ENCODE measurements around the gene ANAPC2.

The ANAPC2 gene

DNA sequence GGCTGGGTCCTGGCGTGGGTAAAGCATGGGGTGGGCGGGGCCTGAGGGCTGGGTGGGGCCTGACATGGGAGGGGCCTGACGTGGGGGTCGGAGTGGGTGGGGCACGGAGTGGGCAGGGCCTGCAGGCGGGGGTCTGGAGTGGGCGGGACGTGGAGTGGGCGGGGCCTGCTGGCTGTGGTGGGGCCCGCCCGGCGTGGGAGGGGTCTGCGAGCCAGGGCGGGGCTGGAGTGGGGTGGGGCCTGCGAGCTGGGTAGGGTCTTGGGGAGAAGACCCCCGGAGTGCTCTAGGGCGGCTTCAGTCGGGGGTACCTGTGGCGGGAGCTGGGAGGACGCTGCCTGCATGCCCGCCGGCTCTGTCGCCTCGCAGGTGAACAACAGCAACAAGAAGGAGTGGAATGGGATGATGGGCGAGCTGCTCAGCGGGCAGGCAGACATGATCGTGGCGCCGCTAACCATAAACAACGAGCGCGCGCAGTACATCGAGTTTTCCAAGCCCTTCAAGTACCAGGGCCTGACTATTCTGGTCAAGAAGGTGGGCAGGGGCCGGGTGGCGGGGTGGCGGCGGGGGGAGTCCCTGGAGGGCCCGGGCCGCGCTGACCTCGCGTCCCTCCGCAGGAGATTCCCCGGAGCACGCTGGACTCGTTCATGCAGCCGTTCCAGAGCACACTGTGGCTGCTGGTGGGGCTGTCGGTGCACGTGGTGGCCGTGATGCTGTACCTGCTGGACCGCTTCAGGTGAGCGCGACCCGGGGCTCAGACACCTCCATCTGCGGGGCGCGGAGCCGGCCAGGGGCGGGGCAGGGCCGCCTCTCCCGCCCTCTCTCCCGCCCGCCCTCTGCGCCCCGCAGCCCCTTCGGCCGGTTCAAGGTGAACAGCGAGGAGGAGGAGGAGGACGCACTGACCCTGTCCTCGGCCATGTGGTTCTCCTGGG, 26.5 kb downstream of the ANAPC2 start:
- no peak for DNase-seq (ENCODE audit: low read depth)

DNA sequence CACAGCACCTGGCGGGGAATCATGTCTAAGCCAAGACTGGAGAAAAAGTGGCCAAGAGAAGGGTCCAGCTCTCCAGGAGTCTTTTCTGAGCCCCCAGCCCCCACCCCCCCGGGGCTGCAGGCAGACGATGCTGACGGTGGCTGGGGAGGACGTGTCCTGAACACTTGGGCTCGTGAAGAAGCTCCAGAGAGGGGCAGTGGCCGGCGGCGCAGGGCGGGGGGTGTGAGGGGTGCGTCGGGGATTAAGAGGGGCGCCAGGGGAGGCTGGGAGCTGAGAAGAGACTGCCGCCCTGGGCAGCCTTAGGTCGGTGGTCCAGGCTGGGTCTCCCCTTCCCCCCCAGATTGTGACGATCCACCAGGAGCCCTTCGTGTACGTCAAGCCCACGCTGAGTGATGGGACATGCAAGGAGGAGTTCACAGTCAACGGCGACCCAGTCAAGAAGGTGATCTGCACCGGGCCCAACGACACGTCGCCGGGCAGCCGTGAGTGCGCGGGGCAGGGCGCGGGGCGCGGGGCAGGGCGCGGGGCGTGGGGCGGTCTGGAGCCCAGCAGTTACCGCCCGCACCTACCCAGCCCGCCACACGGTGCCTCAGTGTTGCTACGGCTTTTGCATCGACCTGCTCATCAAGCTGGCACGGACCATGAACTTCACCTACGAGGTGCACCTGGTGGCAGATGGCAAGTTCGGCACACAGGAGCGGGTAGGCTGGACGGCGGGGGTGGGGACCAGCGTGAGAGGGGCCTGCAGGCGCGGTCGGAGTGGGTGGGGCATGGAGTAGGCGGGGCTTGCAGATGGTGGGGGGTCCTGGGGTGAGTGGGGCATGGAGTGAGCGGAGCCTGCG, 27.4 kb downstream of the ANAPC2 start:
- DNase-seq (ENCODE audit: low read depth) = no peak

DNA sequence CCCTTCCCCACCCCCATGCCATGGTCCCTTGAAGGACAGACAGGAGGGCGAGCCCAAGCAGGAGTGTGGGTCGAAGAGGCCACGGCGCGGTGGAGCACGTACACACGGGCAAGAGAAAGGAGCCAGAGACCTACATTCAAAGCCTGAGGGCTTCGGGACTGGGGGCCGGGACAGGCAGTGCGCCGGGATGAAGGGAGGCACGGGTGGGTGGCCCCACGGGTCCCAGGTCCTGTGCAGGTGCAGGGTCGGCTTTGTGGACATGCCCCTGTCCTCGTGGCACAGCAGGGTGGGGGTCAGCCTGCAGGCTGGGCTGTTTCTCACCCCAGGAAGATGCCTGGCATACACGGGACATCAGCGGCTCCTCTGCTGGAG, 28.3 kb downstream of the ANAPC2 start:
- no peak for DNase-seq (ENCODE audit: low read depth)

DNA sequence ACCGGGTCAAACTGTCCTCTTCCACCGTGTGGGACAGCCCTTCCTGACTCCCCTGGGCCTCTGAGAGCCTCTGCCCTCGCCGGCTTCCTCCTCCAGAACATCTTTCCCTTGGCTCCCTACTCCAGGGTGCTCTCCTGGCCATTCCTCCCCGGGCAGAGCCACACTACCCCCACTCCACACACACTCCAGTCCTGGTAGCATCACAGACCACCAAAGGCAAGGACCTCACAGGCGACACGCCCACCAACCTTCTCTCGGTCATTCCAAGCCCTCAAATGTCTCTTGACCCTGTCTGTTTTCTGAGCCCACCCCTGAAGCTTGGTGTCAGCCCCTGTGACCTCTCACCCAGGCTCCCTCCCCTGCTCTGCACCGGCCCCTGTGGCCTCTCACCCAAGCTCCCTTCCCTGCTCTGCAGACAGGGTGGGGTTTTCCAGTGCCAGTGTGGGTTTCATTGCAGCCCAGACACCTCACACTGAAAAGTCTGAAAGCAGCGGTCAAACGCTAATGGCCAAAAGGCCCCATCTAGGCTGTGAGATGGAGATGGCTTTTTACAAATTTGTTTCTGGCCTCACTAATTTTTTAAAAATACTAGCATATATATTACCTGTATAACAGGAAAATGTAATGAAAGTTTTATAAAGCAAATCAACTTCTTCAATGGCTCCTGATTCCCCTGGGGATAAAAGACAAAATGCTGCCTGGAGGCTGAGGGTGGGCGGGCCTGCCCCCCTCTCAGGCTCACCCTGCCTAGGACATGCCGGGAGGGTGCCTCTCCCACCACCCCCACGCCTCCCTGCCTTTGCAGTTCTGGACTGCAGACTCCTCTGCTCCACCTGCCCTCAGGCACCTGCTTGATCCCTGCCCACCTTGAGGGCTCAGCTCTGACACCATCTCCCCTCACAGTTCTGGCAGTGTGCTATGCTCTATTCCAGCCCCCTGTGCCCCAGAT, 29.0 kb downstream of the ANAPC2 start:
- no peak for DNase-seq (ENCODE audit: low read depth)

DNA sequence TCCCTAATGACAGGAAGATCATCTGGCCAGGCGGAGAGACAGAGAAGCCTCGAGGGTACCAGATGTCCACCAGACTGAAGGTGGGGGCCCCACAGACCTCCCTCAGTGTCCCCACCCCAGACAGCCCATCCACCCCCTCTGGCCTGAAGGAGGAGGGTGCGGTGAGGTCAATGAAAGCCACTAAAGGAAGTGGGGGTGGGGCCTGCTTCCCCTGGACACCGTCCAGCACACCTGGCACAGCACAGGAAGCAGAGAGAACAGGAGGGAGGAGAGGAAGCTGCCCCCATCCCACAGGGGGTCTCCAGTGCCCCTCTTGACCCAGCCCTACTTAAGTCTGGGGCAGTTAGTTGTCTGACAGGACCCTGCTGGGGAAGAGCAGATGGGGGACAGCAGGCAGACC, 29.7 kb downstream of the ANAPC2 start:
- DNase-seq (ENCODE audit: low read depth) = no peak

DNA sequence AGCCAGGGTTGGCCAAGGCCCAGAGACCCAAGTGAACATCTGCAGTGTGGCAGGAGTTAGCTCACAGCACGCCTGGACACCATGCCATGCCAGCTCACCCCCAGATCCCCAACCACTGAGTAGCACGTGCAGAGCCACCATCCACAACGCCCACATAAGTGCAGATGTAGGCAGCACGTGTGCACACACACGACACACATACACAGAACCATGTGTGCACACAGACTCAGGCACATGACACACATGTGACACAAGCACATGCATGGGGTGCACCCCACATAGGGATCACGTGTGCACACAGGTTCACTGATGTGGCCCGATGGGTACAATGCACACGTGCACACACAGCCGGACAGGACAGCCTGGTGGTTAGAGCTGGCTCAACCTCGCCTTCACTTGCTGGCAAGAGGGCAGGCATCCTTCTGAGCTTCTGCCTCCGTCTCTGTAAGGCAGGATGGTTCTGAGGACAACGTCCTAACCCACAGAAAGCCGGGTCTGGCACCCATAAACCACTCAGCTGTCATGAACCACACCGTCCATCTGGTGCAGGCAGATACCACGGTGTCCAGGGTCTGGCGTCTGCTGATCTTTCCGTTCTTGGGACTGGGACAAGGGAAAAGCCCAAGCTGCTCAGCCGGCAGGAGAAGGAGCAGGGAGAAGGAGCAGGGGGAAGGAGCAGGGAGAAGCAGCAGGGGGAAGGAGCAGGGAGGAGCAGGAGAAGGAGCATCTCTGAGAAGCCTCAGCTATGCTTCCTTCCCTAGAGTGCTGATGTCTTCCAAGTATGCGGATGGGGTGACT, 30.5 kb downstream of the ANAPC2 start:
- no peak for DNase-seq (ENCODE audit: low read depth)

DNA sequence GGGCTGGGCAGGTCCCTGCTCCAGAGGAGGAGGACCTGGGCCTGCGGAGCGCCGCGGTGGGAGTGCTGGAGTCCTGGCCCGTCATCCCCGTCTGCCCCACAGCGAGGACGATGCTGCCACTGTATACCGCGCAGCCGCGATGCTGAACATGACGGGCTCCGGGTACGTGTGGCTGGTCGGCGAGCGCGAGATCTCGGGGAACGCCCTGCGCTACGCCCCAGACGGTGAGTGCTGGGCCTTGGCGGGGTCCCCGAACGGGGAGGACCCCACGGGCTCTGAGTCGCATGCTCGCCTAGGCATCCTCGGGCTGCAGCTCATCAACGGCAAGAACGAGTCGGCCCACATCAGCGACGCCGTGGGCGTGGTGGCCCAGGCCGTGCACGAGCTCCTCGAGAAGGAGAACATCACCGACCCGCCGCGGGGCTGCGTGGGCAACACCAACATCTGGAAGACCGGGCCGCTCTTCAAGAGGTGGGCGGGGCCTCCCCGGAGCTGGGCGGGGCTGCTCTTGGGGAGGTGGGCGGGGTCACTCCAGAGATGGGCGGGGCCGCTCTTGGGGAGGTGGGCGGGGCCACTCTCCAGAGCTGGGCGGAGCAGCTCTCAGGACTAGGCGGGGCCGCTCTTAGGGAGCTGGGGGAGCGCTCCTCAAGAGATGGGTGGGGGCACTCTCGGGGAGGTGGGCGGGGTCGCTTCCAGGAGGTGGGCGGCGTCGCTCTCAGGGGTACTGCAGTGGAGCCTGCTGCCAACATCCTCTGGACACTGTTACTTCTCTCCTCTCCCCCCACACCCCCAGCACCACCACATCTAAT, 31.6 kb downstream of the ANAPC2 start:
- no peak for DNase-seq (ENCODE audit: low read depth)

DNA sequence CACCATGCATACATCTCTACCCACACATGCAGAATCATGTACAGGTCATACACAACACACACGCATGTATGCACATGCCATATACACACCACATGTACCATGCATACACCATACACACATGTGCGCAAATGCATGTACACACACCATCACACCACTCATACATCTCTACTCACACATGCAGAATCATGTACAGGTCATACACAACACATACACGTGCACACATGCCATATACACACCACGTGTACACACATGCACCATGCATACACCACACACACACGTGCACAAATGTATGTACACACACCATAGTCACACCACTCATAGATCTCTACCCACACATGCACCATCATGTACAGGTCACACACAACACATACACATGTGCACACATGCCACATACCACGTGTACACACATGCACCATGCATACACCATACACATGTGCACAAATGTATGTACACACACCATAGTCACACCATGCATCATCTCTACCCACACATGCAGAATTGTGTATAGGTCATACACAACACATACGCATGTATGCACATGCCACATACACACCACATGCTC, 35.4 kb downstream of the ANAPC2 start:
- no peak for DNase-seq (ENCODE audit: low read depth)

DNA sequence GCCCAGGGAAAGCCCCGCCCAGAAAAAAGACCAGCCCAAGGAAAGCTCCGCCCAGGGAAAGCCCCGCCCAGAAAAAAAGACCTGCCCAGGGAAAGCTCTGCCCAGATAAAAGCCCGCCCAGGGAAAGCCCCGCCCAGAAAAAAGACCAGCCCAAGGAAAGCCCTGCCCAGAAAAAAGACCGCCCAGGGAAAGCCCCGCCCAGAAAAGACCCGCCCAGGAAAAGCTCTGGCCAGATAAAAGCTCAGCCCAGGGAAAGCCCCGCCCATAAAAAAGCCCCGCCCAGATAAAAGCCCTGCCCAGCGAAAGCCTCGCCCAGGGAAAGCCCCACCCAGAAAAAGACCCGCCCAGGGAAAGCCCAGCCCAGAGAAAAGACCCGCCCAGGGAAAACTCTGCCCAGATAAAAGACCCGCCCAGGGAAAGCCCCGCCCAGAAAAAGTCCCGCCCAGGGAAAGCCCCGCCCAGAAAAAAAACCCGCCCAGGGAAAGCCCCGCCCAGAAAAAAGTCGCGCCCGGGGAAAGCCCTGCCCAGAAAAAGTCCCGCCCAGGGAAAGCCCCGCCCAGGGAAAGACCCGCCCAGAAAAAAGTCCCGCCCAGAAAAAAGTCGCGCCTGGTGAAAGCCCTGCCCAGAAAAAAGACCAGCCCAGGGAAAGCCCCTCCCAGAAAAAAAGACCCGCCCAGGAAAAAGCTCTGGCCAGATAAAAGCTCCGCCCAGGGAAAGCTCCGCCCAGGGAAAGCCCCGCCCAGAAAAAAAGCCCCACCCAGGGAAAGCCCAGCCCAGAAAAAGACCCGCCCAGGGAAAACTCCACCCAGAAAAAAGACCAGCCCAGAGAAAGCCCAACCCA, 37.5 kb downstream of the ANAPC2 start:
- DNase-seq (ENCODE audit: low read depth) = no peak

DNA sequence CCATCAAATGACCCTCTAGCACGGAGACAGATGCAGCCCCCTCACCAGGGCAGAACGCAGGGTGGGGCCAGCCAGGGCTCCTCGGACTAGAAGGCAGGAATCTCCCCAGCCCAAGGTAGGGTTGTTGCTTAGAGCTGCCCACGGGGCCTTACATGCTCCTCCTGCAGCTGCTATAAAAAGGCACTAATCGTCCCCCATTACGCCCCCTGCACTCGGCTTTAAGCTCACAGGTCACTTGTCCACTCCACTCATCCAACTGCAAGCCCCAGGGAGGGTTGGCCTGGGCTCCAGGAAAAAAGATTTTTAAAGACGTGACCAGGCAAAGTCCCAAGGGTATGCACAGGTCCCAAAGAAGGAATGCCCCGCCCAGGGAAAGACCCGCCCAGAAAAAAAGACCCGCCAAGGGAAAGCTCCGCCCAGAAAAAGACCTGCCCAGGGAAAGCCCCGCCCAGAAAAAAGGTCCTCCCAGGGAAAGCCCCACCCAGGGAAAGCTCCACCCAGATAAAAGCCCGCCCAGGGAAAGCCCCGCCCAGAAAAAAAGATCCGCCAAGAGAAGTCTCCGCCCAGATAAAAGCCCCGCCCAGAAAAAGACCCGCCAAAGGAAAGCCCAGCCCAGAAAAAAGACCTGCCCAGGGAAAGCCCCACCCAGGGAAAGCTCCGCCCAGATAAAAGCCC, 38.3 kb downstream of the ANAPC2 start:
- DNase-seq (ENCODE audit: low read depth) = no peak

DNA sequence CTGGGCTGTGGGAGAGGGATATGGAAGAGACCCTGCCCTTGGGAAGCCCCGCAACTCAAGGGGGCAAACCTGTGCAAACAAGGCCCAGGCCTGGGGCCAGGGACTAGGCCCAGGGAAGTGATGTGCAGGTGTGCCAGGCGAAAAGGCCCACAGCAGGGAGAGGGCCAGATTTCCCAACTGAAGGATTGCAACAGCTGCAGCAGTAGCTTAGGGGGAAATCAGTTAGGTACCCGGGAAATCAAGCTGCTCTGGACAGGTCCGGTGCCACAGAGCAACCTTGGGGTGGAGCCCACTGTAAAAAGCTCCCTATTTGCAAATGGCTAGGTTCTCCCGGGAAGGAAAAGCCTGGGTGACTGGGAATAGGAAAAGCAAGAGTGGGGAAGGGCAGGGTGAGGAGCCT, 39.0 kb downstream of the ANAPC2 start:
- no peak for DNase-seq (ENCODE audit: low read depth)

DNA sequence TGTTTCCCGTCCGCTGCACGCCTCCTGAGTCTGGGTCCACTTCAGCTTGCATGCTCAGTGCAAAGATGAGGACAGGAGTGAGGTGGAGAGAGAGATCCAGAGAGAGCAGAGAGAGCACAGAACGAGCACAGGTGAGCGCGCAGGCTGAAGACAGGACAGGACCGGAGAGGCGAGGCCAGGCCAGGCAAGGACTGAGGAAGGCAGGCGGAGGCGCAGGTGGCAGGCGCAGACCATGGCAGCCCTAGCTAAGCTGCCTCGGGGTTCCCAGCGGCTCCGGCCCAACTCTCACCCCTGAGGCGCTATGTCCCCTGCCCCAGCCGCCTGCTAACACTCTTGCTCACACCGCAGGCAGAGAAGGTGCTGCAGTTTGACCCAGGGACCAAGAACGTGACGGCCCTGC, 39.7 kb downstream of the ANAPC2 start:
- DNase-seq (ENCODE audit: low read depth) = no peak

DNA sequence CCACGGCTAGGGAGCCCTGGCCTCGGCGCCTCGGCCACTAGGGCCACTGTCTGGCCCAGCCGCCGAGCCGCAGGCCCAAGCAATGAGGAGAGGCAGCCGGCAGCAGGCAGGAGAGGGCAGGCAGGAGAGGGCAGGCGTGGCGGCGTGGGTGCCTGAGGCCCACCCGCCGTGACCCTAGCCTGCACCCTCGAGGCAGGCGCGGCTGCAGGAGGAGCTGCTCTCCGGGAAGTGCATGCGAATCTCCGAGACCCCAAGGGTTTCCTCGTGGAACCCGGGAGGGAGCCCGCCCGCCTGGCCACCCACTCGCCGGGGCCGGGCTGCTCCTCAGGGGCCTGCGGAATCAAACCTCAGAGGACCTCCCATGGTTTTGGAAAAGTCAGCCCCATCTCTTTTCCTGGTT, 40.1 kb downstream of the ANAPC2 start:
- DNase-seq (ENCODE audit: low read depth) = no peak

DNA sequence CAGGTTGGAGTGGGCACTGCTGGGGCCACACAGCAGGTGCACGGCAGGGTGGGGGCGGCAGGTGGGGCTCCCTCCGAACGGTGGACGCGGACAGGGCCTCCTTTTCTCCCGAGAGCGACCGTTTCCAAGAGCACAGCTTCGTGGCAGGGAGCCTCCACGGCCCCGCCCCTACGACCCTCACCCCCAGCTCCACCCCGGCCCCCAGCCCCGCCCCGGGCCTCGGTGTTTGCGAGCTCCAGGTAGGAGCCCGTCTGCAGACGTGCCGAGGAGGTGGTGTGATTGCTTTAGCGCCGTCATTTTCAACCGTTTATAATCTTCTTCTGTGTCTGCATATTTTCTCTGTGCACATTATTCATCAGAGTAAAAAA, 40.6 kb downstream of the ANAPC2 start:
- no peak for DNase-seq (ENCODE audit: low read depth)

DNA sequence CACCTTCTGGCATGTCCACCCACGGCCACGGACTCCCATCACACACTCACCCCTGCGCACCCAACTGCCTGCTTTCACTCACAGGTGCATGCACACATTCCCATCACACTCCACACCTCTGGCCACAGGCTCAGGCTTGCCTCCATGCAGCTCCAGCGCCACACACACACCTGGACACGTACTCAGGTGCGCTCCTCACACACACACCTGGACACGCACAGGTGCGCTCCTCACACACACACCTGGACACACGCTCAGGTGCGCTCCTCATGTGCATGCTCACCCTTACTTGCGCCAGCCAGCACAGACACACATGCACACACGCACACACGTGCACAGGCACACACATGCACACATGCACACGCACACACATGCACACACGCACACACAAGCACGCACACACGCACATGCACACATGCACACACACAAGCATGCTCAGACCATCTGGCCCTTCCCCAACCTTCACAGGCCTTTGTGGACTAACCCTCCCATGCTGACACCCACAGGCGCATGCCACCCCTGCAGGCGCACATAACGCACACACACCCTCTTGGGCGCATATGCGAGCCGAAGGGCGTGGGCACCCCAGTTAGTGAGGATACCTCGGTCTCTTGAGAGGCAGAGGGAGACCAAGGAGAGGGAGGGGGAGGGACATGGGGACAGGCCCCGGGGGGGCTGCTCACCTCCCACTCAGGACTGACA, 41.1 kb downstream of the ANAPC2 start:
- no peak for DNase-seq (ENCODE audit: low read depth)

DNA sequence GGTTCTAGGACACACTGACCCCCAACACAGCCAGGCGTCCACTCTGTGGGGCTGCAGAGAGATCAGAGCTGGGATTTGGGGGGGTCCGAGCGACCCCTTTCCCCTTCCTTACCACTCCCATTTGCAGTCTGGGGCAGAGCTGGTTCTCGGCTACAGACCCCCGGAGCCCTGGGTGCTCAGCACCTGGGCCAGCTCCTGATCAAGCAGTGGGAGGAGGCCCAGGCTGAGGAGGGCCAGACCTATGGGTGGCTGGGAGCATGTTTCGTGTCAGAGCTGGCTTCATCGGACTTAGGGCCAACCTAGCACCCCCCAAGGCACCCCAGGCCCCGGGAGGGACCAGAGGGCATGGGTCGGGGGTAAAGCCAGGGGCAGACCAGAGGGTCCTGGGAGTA, 41.8 kb downstream of the ANAPC2 start:
- DNase-seq (ENCODE audit: low read depth) = no peak

DNA sequence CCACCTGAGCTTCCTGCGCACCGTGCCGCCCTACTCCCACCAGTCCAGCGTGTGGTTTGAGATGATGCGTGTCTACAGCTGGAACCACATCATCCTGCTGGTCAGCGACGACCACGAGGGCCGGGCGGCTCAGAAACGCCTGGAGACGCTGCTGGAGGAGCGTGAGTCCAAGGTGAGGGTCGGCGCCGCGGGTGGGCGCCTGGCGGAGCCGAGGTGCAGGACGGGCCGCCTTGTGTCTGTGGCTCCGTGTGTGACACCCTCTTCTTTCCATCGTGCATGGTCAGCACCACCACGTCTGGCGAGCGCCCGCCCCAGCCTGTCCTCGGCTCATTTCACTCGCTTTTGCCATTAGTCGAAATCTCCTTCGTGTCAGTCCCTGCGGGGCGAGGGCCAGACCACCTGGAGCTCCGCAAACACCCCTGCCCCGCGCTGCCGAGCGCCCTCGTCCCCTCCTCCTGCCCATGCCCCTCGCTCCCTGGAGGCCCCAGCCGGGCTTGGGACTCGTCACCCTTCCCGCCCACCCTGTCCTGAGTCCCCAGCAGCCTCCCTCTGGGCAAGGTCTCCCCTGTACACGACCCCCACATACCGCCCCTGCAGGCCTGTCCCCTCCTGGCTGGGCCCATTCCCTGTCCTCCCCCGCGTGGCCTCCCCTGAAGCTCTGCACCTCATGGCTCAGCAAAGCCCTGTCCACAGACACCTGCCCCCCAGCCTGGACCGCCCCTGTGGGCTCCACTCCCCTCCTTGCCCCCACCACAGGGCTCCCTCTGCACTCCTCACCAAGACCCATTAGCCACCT, 42.4 kb downstream of the ANAPC2 start:
- DNase-seq (ENCODE audit: low read depth) = no peak

Measured in fibroblast of the conjunctiva (primary cell).